ENCODE results near the gene YTHDF2.
A peak's percentile ranks its signal among the peaks of the same experiment; 100 is the strongest.

YTHDF2 gene

GRCh38 chr1:28803662-28804061, 66.9 kb downstream of the YTHDF2 start:
- no peak for DNase-seq

- DNase-seq, result no peak
These were observed 67.3 kb downstream of the YTHDF2 start for GRCh38 chr1:28804071-28804470.

GRCh38 chr1:28807046-28807445, 70.3 kb downstream of the YTHDF2 start:
- DNase-seq, result no peak

GRCh38 chr1:28807986-28808385, 71.2 kb downstream of the YTHDF2 start:
- DNase-seq, result no peak

- no peak for DNase-seq
These were observed 74.6 kb downstream of the YTHDF2 start for GRCh38 chr1:28811369-28811765.

GRCh38 chr1:28811766-28812668, 75.3 kb downstream of the YTHDF2 start, which contains the start of gene OPRD1:
TSS of gene OPRD1 (plus strand) at chr1:28812170. CDS start at chr1:28812384, 214 bp downstream.
- DNase-seq, result peak; percentile 21

GRCh38 chr1:28812669-28813468, 76.1 kb downstream of the YTHDF2 start:
- DNase-seq, result no peak

GRCh38 chr1:28813931-28814465, 77.3 kb downstream of the YTHDF2 start:
- DNase-seq, result no peak

- DNase-seq, result no peak
These were observed 78.9 kb downstream of the YTHDF2 start for GRCh38 chr1:28815533-28816185.

- no peak for DNase-seq
These were observed 80.4 kb downstream of the YTHDF2 start for GRCh38 chr1:28817133-28817532.

- DNase-seq, result no peak
These were observed 82.3 kb downstream of the YTHDF2 start for GRCh38 chr1:28819020-28819419.

Data from stimulated activated CD4-positive, alpha-beta T cell treated with anti-CD3 and anti-CD28 coated beads, Interleukin-15, amount 100 ng/mL, for 24 hours (primary cell).